Measurements from ENCODE around the gene DGKG. TPM values are rescaled to one million over a fixed set of nuclear protein-coding genes. Genes with fewer than 3 reads are reported as not detected.

DGKG gene
- total RNA-seq, 1 experiment from 2014 or later: 0.04 TPM

DNA sequence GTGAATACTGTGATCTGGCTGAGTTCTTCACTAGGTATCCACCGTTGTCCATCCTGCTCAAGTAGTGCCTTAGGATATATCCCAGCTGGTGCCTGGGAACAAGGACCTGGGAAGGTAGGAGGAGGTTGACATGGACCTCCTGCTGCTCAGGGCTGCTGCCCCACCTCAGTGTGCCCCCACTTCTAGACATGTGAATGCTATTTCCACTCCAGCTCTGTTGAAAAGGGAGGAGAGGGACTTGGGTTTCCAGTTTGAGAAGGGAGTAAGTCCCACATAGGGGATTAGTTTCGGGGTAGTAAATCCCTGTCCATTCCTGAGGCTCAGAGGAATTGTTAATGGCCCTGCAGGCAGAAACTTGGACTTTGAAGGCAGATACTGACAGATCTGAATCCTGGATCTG, 220.2 kb downstream of the DGKG start:
- Histone ChIP-seq H3K4me3 (ENCODE audit: low read length) (no peak overlapping the region), H3K4me1 (ENCODE audit: low read length) (no peaks in the 10 kb centered on the region), H3K9me3 (ENCODE audit: low read length) (no peaks in the 10 kb centered on the region), H3K27me3 (ENCODE audit: low read length) (0 out of 2 replicates have a peak, but pooled peaks cover 3% of the 10 kb centered on the region), H3K79me2 (ENCODE audit: low read length) (no peaks in the 10 kb centered on the region), H3K4me2 (ENCODE audit: low read depth, low read length, poor library complexity, severe bottlenecking) (no peak overlapping the region), H3K36me3 (ENCODE audit: insufficient read depth, low read length) (no peaks in the 10 kb centered on the region), H3K27ac (ENCODE audit: low read length) (no peak overlapping the region), H4K20me1 (ENCODE audit: insufficient read depth, low read depth, low read length) (no peaks in the 10 kb centered on the region), H3K9ac (ENCODE audit: low read length) (no peak overlapping the region), H2AFZ (ENCODE audit: low read length) (no peak overlapping the region), H3K9me2 (replicated peaks; ENCODE audit: insufficient read depth, low read length) (no peaks in the 10 kb centered on the region)
- DNase-seq: no peak

DNA sequence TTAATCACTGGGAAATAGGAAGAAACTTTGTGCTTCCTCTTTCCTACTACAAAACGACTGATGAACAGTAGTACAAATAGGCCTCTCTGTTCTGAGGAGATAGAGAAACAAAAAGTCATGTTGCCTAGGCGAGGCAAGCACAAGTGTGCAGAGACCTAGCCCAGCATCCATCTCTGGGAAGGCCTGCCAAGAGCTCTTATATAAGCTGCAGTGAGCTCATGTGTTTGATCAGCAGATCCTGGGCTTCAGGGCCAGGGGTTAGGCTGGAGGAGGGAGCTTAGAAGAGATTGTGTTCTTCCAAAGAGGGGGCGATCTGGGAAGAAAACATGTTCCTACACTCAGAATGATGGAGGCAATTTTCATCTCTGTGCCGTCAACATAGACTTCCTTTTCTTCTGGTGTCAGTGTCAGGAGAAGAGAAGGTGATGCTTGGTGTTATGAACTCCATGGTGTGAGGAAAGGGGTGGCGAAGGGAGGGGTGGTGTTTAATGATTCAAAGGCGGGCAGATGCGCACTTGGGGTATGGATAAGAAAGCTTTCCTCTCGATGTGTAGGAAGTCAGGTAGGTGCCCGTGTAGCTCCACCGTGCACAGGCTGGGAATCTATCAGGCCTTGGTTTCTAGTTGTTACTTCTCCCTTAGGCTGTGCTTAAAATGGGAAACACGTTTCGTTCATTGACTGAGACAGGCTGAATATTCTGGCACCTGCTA, 223.6 kb downstream of the DGKG start:
- no peaks in the 10 kb centered on the region for H3K4me1 ChIP-seq (ENCODE audit: low read length)
- DNase-seq: no peak
- H3K79me2 ChIP-seq (ENCODE audit: low read length): no peaks in the 10 kb centered on the region

DNA sequence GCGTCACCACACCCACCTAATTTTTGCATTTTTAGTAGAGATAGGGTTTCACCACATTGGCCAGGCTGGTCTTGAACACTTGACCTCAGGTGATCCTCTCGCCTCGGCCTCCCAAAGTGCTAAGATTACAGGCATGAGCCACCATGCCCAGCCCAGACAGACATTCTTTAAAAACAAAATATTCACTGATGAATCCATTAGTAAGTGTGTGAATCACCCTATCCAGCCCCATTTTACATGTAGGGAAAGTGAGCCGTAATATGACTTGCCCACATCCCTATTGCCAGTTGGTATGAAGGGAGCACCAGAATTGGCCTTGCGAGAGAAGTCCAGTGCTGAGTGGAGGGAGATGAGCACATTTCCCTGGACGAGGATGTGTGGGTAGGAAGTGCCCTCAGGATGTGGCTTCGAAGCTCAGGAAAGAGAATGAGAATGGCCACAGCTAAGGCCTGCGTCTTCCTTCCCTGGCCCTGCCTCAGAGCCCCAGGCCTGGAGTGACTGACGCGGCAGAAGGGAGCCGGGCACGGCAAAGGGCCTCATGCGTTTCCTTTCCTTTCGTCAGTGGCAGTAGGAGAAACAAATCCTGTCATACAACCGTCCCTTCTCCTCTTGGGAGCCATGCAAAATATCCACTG, 224.9 kb downstream of the DGKG start:
- Histone ChIP-seq H3K4me3 (ENCODE audit: low read length) (no peak overlapping the region), H3K27me3 (ENCODE audit: low read length) (0 out of 2 replicates have a peak, but pooled peaks cover 6% of the 10 kb centered on the region), H3K9ac (ENCODE audit: low read length) (no peak overlapping the region), H3K36me3 (ENCODE audit: insufficient read depth, low read length) (no peaks in the 10 kb centered on the region), H2AFZ (ENCODE audit: low read length) (no peak overlapping the region), H3K79me2 (ENCODE audit: low read length) (no peaks in the 10 kb centered on the region), H3K4me2 (ENCODE audit: low read depth, low read length, poor library complexity, severe bottlenecking) (no peak overlapping the region), H3K4me1 (ENCODE audit: low read length) (no peaks in the 10 kb centered on the region), H3K9me2 (replicated peaks; ENCODE audit: insufficient read depth, low read length) (no peaks in the 10 kb centered on the region), H3K27ac (ENCODE audit: low read length) (no peak overlapping the region), H3K9me3 (ENCODE audit: low read length) (no peaks in the 10 kb centered on the region), H4K20me1 (ENCODE audit: insufficient read depth, low read depth, low read length) (no peaks in the 10 kb centered on the region)
- DNase-seq: no peak

More for the DNA sequence above, 223.6 kb downstream of the DGKG start:
- Histone ChIP-seq H3K27ac (ENCODE audit: low read length) (no peak overlapping the region), H3K4me2 (ENCODE audit: low read depth, low read length, poor library complexity, severe bottlenecking) (no peak overlapping the region), H3K4me3 (ENCODE audit: low read length) (no peak overlapping the region), H3K36me3 (ENCODE audit: insufficient read depth, low read length) (no peaks in the 10 kb centered on the region), H3K9ac (ENCODE audit: low read length) (no peak overlapping the region), H3K9me2 (replicated peaks; ENCODE audit: insufficient read depth, low read length) (no peaks in the 10 kb centered on the region), H4K20me1 (ENCODE audit: insufficient read depth, low read depth, low read length) (no peaks in the 10 kb centered on the region), H3K9me3 (ENCODE audit: low read length) (no peaks in the 10 kb centered on the region), H3K27me3 (ENCODE audit: low read length) (0 out of 2 replicates have a peak, but pooled peaks cover 6% of the 10 kb centered on the region), H2AFZ (ENCODE audit: low read length) (no peak overlapping the region)

DNA sequence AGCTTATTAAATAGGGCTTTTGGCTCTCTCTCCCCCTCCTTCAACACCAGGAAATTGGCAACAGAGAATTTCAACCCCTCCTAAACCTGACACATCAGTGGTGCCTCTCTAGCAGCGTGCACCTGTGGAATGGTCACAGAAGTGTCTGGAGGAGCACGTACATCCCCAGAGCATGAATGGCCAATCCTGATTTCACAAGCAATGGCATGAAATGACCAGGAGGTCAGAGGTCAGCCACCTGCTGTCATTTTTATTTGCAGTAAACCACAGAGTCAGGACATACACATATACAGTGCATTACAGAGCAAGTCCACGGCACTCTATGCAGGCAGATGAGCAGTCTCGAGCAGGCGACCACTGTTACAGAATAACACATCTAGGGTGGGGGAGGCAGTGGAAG, 228.1 kb downstream of the DGKG start:
- H3K4me3 ChIP-seq (ENCODE audit: low read length): no peak overlapping the region
- no peak overlapping the region for H3K4me2 ChIP-seq (ENCODE audit: low read depth, low read length, poor library complexity, severe bottlenecking)
- no peaks in the 10 kb centered on the region for H3K9me3 ChIP-seq (ENCODE audit: low read length)
- no peak overlapping the region for H3K27ac ChIP-seq (ENCODE audit: low read length)
- no peak overlapping the region for H2AFZ ChIP-seq (ENCODE audit: low read length)
- DNase-seq: no peak
- no peaks in the 10 kb centered on the region for H3K79me2 ChIP-seq (ENCODE audit: low read length)
- no peaks in the 10 kb centered on the region for H4K20me1 ChIP-seq (ENCODE audit: insufficient read depth, low read depth, low read length)
- no peaks in the 10 kb centered on the region for H3K36me3 ChIP-seq (ENCODE audit: insufficient read depth, low read length)
- H3K4me1 ChIP-seq (ENCODE audit: low read length): no peaks in the 10 kb centered on the region
- H3K27me3 ChIP-seq (ENCODE audit: low read length): 0 out of 2 replicates have a peak, but pooled peaks cover 3% of the 10 kb centered on the region
- no peaks in the 10 kb centered on the region for H3K9me2 ChIP-seq (replicated peaks; ENCODE audit: insufficient read depth, low read length)
- no peak overlapping the region for H3K9ac ChIP-seq (ENCODE audit: low read length)

DNA sequence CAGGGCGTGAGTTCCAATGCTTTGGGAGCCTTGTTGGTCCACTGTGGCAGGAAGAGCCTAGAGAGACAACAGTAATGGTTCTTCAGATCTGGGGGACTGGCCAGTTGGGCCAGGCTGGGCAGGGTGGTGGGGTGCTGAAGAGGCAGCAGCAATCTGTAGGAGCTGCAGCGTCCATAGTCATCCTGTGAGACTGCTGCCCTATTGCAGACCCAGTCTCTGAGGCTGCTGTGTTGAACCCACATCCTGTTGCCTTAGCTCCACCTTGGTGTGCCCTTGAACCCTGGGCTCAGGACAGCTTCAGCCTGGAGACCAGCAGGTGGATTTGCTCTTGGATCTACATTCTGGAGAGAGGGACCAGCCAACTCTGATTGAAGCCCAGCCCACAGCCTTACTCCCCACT, 229.5 kb downstream of the DGKG start:
- Histone ChIP-seq H3K9me2 (replicated peaks; ENCODE audit: insufficient read depth, low read length) (no peaks in the 10 kb centered on the region), H3K4me2 (ENCODE audit: low read depth, low read length, poor library complexity, severe bottlenecking) (no peak overlapping the region), H3K9me3 (ENCODE audit: low read length) (no peaks in the 10 kb centered on the region), H3K4me3 (ENCODE audit: low read length) (no peak overlapping the region), H3K79me2 (ENCODE audit: low read length) (no peaks in the 10 kb centered on the region), H3K36me3 (ENCODE audit: insufficient read depth, low read length) (no peaks in the 10 kb centered on the region), H3K9ac (ENCODE audit: low read length) (no peak overlapping the region), H3K4me1 (ENCODE audit: low read length) (no peaks in the 10 kb centered on the region), H3K27ac (ENCODE audit: low read length) (no peak overlapping the region), H4K20me1 (ENCODE audit: insufficient read depth, low read depth, low read length) (no peaks in the 10 kb centered on the region), H3K27me3 (ENCODE audit: low read length) (0 out of 2 replicates have a peak, but pooled peaks cover 3% of the 10 kb centered on the region), H2AFZ (ENCODE audit: low read length) (no peak overlapping the region)
- no peak for DNase-seq

DNA sequence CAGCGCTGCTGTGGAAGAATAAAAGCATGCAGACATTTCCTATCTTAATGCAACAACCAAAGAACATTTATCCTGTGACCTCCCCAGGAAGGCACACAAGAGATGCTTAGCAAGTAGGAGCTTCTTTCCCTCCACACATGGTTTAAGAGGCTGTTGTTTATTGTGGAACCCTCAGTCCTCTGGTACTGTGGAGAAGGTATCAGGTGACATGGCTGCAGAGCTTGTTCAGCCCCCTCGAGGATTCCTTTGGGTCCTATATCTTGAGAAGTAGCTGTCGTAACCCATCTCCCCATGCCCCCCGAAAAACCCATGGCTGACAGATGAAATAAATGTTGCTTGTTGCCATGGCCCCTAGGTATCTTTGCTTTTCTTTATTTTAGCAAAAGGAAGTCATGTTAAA, 232.8 kb downstream of the DGKG start:
- Histone ChIP-seq H3K4me3 (ENCODE audit: low read length) (no peak overlapping the region), H3K4me2 (ENCODE audit: low read depth, low read length, poor library complexity, severe bottlenecking) (no peak overlapping the region)

DNA sequence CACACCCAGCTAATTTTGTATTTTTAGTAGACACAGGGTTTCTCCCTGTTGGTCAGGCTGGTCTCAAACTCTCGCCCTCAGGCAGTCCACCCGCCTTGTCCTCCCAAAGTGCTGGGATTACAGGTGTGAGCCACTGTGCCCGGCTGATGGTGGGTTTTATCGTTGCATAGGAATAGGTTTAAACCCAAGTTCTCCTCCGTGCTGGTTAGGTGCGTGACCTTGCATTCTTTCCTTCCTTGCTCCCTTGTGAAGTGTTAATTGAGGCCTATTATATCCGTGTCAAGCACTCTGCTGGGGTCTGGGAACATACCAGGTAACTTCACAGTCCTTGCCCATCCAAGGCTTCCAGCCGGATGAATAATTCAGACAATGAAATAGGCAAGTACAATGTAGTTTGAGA, 233.9 kb downstream of the DGKG start:
- no peaks in the 10 kb centered on the region for H3K79me2 ChIP-seq (ENCODE audit: low read length)
- H3K9me2 ChIP-seq (replicated peaks; ENCODE audit: insufficient read depth, low read length): no peaks in the 10 kb centered on the region
- no peak for DNase-seq
- H3K4me2 ChIP-seq (ENCODE audit: low read depth, low read length, poor library complexity, severe bottlenecking): no peak overlapping the region
- H3K4me3 ChIP-seq (ENCODE audit: low read length): no peak overlapping the region
- no peak overlapping the region for H3K27ac ChIP-seq (ENCODE audit: low read length)
- no peaks in the 10 kb centered on the region for H4K20me1 ChIP-seq (ENCODE audit: insufficient read depth, low read depth, low read length)
- no peak overlapping the region for H3K9ac ChIP-seq (ENCODE audit: low read length)
- no peaks in the 10 kb centered on the region for H3K9me3 ChIP-seq (ENCODE audit: low read length)
- no peaks in the 10 kb centered on the region for H3K4me1 ChIP-seq (ENCODE audit: low read length)
- no peaks in the 10 kb centered on the region for H3K36me3 ChIP-seq (ENCODE audit: insufficient read depth, low read length)
- no peaks in the 10 kb centered on the region for H3K27me3 ChIP-seq (ENCODE audit: low read length)
- no peak overlapping the region for H2AFZ ChIP-seq (ENCODE audit: low read length)

More for the DNA sequence above, 232.8 kb downstream of the DGKG start:
- Histone ChIP-seq H3K9me3 (ENCODE audit: low read length) (no peaks in the 10 kb centered on the region), H3K27me3 (ENCODE audit: low read length) (no peaks in the 10 kb centered on the region), H4K20me1 (ENCODE audit: insufficient read depth, low read depth, low read length) (no peaks in the 10 kb centered on the region), H2AFZ (ENCODE audit: low read length) (no peak overlapping the region), H3K79me2 (ENCODE audit: low read length) (no peaks in the 10 kb centered on the region), H3K36me3 (ENCODE audit: insufficient read depth, low read length) (no peaks in the 10 kb centered on the region), H3K9me2 (replicated peaks; ENCODE audit: insufficient read depth, low read length) (no peaks in the 10 kb centered on the region), H3K27ac (ENCODE audit: low read length) (no peak overlapping the region), H3K9ac (ENCODE audit: low read length) (no peak overlapping the region), H3K4me1 (ENCODE audit: low read length) (no peaks in the 10 kb centered on the region)
- DNase-seq: no peak

DNA sequence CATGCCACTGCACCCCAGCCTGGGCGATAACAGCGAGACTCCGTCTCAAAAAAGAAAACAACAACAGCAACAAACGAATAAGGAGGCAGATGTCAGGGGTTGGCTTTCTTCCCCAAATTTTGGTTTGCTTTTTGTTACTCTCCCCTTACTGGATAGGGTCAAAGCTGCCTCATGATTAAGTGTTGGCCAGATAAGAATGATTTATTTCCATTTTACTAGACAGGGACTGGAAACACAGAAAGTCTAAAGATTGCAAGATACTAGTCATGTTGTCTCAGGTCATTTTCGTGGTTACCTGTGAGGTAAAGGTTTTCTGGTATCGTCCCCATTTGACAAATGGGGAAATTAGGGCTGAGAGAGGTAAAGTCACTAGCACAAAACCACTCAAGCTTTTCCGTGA, 234.6 kb downstream of the DGKG start:
- no peak overlapping the region for H3K4me3 ChIP-seq (ENCODE audit: low read length)
- H3K27me3 ChIP-seq (ENCODE audit: low read length): no peaks in the 10 kb centered on the region
- H2AFZ ChIP-seq (ENCODE audit: low read length): no peak overlapping the region
- H3K4me1 ChIP-seq (ENCODE audit: low read length): no peaks in the 10 kb centered on the region
- H3K9me2 ChIP-seq (replicated peaks; ENCODE audit: insufficient read depth, low read length): no peaks in the 10 kb centered on the region
- no peaks in the 10 kb centered on the region for H3K9me3 ChIP-seq (ENCODE audit: low read length)
- no peak for DNase-seq
- H3K27ac ChIP-seq (ENCODE audit: low read length): no peak overlapping the region
- H3K4me2 ChIP-seq (ENCODE audit: low read depth, low read length, poor library complexity, severe bottlenecking): no peak overlapping the region
- no peaks in the 10 kb centered on the region for H4K20me1 ChIP-seq (ENCODE audit: insufficient read depth, low read depth, low read length)
- H3K9ac ChIP-seq (ENCODE audit: low read length): no peak overlapping the region
- no peaks in the 10 kb centered on the region for H3K79me2 ChIP-seq (ENCODE audit: low read length)
- no peaks in the 10 kb centered on the region for H3K36me3 ChIP-seq (ENCODE audit: insufficient read depth, low read length)
